ENCODE measurements around the gene CNTNAP2. TPM values are rescaled to one million over a fixed set of nuclear protein-coding genes. Genes with fewer than 3 reads are reported as not detected.

CNTNAP2 gene
- total and polyA plus RNA-seq, 2 of the 4 experiments (the other 2 are of a cell fraction), result not detected

GRCh38 chr7:148232784-148233183, 2116.2 kb downstream of the CNTNAP2 start:
- H3K9ac ChIP-seq (ENCODE audit: low read depth, low read length), result no peak overlapping the region
- ChIA-PET CTCF (no interaction called here), POLR2A (ENCODE audit: unreplicated experiment) (no interaction called here)
- H3K79me1 ChIP-seq (ENCODE audit: low read depth in 1 of 2, low read length in 2 of 2), result no peaks in the 10 kb centered on the region
- H3K27me3 ChIP-seq (ENCODE audit: control insufficient read depth, insufficient read depth, low read length), result no peaks in the 10 kb centered on the region
- no peak overlapping the region for H2BK120ac ChIP-seq (ENCODE audit: low read depth, low read length)
- no peak overlapping the region for H3K27ac ChIP-seq (ENCODE audit: insufficient read depth, low read length)
- H3K18ac ChIP-seq (ENCODE audit: low read depth, low read length), result no peak overlapping the region
- intact Hi-C loops (cut with micrococcal nuclease) (no loop called here), in situ Hi-C loops (cut with MboI; ENCODE audit: low sequenced_read_pairs) (no loop called here), dilution Hi-C loops (cut with HindIII; ENCODE audit: low sequenced_read_pairs, unreplicated experiment) (no loop called here)
- DNase-seq (no peak), ATAC-seq (ENCODE audit: low read depth) (no peak)
- H4K8ac ChIP-seq (ENCODE audit: low read depth in 2 of 2, low read length in 2 of 2), result no peak overlapping the region
- H3K36me3 ChIP-seq (ENCODE audit: control insufficient read depth, insufficient read depth, low read length), result no peaks in the 10 kb centered on the region
- no peak overlapping the region for H3K56ac ChIP-seq (ENCODE audit: extremely low read depth, insufficient read depth, low read length)
- H2BK20ac ChIP-seq (ENCODE audit: low read depth, low read length), result no peak overlapping the region
- H2BK15ac ChIP-seq (ENCODE audit: low read depth, low read length), result no peak overlapping the region
- no peak for TF ChIP-seq USF2 (IDR thresholded peaks at IDR 0.05; ENCODE audit: low read depth, low read length)
- TF ChIP-seq MXI1 (IDR thresholded peaks at IDR 0.05; ENCODE audit: borderline replicate concordance, low read depth, low read length), result no peak
- TF ChIP-seq FOS (IDR thresholded peaks at IDR 0.05; ENCODE audit: low read depth, low read length), result no peak
- BruUV-seq (replicated peaks), result no TSS peak
- no peak overlapping the region for H4K91ac ChIP-seq (ENCODE audit: insufficient read depth, low read depth, low read length)
- no peaks in the 10 kb centered on the region for H3K4me1 ChIP-seq (ENCODE audit: control insufficient read depth, insufficient read depth, low read length)
- no peak overlapping the region for H3K4me3 ChIP-seq (ENCODE audit: insufficient read depth, low read depth, low read length)
- H2AK9ac ChIP-seq (replicated peaks; ENCODE audit: low read depth, low read length, poor library complexity), result no peak overlapping the region
- H4K20me1 ChIP-seq (ENCODE audit: insufficient read depth, low read length), result no peaks in the 10 kb centered on the region
- H2BK5ac ChIP-seq (ENCODE audit: low read depth, low read length, poor library complexity, severe bottlenecking), result no peak overlapping the region
- peaks cover 10% of the 10 kb centered on the region; the same call in 1 of the 2 replicates for H3K9me3 ChIP-seq (ENCODE audit: control insufficient read depth, insufficient read depth, low read length)
- H3K4me2 ChIP-seq (ENCODE audit: low read depth, low read length), result no peak overlapping the region
- WGBS, 2 experiments (ENCODE audit: extremely low coverage in 2 of 2, insufficient read length in 1 of 2), result no CpG with 5 or more reads among the region's 3 CpGs
- no peak overlapping the region for H3K4ac ChIP-seq (ENCODE audit: low read depth, low read length)
- no peak overlapping the region for H3K14ac ChIP-seq (replicated peaks; ENCODE audit: low read depth, low read length)
- no peak overlapping the region for H2AK5ac ChIP-seq (ENCODE audit: low read depth, low read length)
- H4K5ac ChIP-seq (ENCODE audit: low read depth, low read length), result no peak overlapping the region
- H3K23ac ChIP-seq (ENCODE audit: low read depth, low read length), result no peak overlapping the region
- H3K9me1 ChIP-seq (ENCODE audit: insufficient read depth, low read length), result no peaks in the 10 kb centered on the region
- no peak overlapping the region for H2AFZ ChIP-seq (replicated peaks; ENCODE audit: low read length, poor library complexity)
